ENCODE measurements around the gene HNF1B. TPM values are rescaled to one million over a fixed set of nuclear protein-coding genes. Genes with fewer than 3 reads are reported as not detected.

The HNF1B gene
- total RNA-seq, 1 experiment from 2014 or later = not detected

GRCh38 chr17:37643869-37644268, 101.0 kb downstream of the HNF1B start:
- TSS peak; percentile 68 for BruUV-seq (replicated peaks)
- peak in 1 of 2 experiments; percentile 6 for DNase-seq

DNA sequence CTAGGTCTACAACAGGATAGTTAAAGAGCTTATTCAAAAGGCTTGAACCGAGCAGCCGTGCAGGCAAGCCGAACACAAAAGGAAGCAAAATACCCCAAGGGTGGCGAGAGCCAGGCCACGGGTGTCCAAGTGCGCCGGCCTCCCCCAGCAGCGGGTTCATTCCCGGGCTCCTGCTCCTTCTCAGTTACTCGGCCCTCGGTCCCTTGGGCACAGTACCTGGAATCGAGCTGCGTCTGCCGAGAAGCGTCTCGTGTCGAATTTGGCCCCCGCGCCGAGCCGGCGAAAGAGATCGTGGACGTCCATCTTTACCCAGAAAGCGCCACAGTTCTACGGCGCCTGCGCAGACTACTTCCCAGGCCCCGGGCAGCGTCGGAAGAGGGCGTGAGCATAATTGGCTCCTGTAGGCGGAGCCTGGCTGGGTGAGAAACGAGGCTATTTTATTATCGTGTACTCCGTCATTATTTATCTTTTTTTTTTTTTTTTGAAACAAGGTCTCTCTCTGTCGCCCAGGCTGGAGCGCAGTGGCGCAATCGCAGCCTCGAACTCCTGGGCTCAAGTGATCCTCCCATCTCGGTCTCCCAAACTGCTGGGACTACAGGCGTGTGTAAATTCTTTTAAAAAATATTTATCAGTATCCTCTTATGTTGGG, 101.6 kb downstream of the HNF1B start, which contains the start of gene DDX52:
TSS of gene DDX52 (minus strand) at position 329 of the 649 bp plus-strand sequence. CDS start at position 303, 26 bp downstream.
- H2AFZ ChIP-seq = peak within 1 kb of the TSS; percentile 93
- no TSS peak for BruUV-seq (replicated peaks)

More at GRCh38 chr17:37643869-37644268, 101.0 kb downstream of the HNF1B start:
- H3K4me1 ChIP-seq (replicated peaks; ENCODE audit: insufficient read depth) = peaks cover 22% of the 10 kb centered on the region
- peak overlapping the region; percentile 75 for H2AFZ ChIP-seq
- H3K4me2 ChIP-seq = peak overlapping the region; percentile 90
- intact Hi-C loops (cut with micrococcal nuclease; ENCODE audit: unreplicated experiment) = loop anchor here (2.0 kb wide), 1 partner anchor 127 kb away; no protein-coding TSS in a partner anchor
- H3K36me3 ChIP-seq (ENCODE audit: low read depth) = 0 out of 2 replicates have a peak, but pooled peaks cover 9% of the 10 kb centered on the region
- H3K27ac ChIP-seq = 0 out of 2 replicates have a peak overlapping the region, but pooled peaks have one; percentile 25
- H3K27me3 ChIP-seq (ENCODE audit: insufficient read depth, low read depth) = no peaks in the 10 kb centered on the region
- peak overlapping the region; percentile 79; the same call in 1 of the 2 replicates for H3K4me3 ChIP-seq
- ChIA-PET POLR2A (ENCODE audit: unreplicated experiment) (interaction anchor here (0.6 kb wide), 2 partner anchors 34 to 56 kb away, joined by 3 to 4 read pairs; partner anchors contain the start of gene SYNRG), CTCF (no interaction called here)
- H3K9me2 ChIP-seq (ENCODE audit: insufficient read depth) = no peaks in the 10 kb centered on the region
- TF ChIP-seq, protein P1, sequence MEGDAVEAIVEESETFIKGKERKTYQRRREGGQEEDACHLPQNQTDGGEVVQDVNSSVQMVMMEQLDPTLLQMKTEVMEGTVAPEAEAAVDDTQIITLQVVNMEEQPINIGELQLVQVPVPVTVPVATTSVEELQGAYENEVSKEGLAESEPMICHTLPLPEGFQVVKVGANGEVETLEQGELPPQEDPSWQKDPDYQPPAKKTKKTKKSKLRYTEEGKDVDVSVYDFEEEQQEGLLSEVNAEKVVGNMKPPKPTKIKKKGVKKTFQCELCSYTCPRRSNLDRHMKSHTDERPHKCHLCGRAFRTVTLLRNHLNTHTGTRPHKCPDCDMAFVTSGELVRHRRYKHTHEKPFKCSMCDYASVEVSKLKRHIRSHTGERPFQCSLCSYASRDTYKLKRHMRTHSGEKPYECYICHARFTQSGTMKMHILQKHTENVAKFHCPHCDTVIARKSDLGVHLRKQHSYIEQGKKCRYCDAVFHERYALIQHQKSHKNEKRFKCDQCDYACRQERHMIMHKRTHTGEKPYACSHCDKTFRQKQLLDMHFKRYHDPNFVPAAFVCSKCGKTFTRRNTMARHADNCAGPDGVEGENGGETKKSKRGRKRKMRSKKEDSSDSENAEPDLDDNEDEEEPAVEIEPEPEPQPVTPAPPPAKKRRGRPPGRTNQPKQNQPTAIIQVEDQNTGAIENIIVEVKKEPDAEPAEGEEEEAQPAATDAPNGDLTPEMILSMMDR (conservative IDR thresholded peaks at IDR 0.05) = no peak
- TF ChIP-seq EZH2 (IDR thresholded peaks at IDR 0.05; ENCODE audit: low read depth) = no peak
- H4K20me1 ChIP-seq (ENCODE audit: insufficient read depth) = 0 out of 2 replicates have a peak, but pooled peaks cover 2% of the 10 kb centered on the region
- no peaks in the 10 kb centered on the region for H3F3A ChIP-seq (ENCODE audit: insufficient read depth, low read depth)
- no peaks in the 10 kb centered on the region for H3K9me3 ChIP-seq (ENCODE audit: insufficient read depth, low read depth)
- H3K79me2 ChIP-seq (ENCODE audit: low read depth) = peaks cover 33% of the 10 kb centered on the region

GRCh38 chr17:37642681-37643080, 102.2 kb downstream of the HNF1B start:
- no peaks in the 10 kb centered on the region for H3K9me2 ChIP-seq (ENCODE audit: insufficient read depth)
- TSS peak; percentile 75 for BruUV-seq (replicated peaks)
- peaks cover 40% of the 10 kb centered on the region for H3K79me2 ChIP-seq (ENCODE audit: low read depth)
- no peaks in the 10 kb centered on the region for H3F3A ChIP-seq (ENCODE audit: insufficient read depth, low read depth)
- H3K36me3 ChIP-seq (ENCODE audit: low read depth) = peaks cover 16% of the 10 kb centered on the region
- TF ChIP-seq, protein P1 (conservative IDR thresholded peaks at IDR 0.05) = no peak
- TF ChIP-seq EZH2 (IDR thresholded peaks at IDR 0.05; ENCODE audit: low read depth) = no peak
- peak overlapping the region; percentile 90 for H3K4me2 ChIP-seq
- H4K20me1 ChIP-seq (ENCODE audit: insufficient read depth) = 0 out of 2 replicates have a peak, but pooled peaks cover 4% of the 10 kb centered on the region
- peak overlapping the region; percentile 79 for H3K4me3 ChIP-seq
- peak in 1 of 2 experiments; percentile 60 for DNase-seq
- H3K4me1 ChIP-seq (replicated peaks; ENCODE audit: insufficient read depth) = peaks cover 15% of the 10 kb centered on the region
- peak overlapping the region; percentile 49 for H3K27ac ChIP-seq
- H2AFZ ChIP-seq = peak overlapping the region; percentile 93
- intact Hi-C loops (cut with micrococcal nuclease; ENCODE audit: unreplicated experiment) = loop anchor here (2.0 kb wide), 1 partner anchor 128 kb away; no protein-coding TSS in a partner anchor
- H3K9me3 ChIP-seq (ENCODE audit: insufficient read depth, low read depth) = no peaks in the 10 kb centered on the region
- ChIA-PET CTCF (no interaction called here), POLR2A (ENCODE audit: unreplicated experiment) (no interaction called here)
- no peaks in the 10 kb centered on the region for H3K27me3 ChIP-seq (ENCODE audit: insufficient read depth, low read depth)

More for the DNA sequence above, 101.6 kb downstream of the HNF1B start, which contains the start of gene DDX52:
- H3K27me3 ChIP-seq (ENCODE audit: insufficient read depth, low read depth) = no peaks in the 10 kb centered on the region
- H4K20me1 ChIP-seq (ENCODE audit: insufficient read depth) = 0 out of 2 replicates have a peak, but pooled peaks cover 4% of the 10 kb centered on the region
- peak within 1 kb of the TSS; percentile 79 for H3K4me3 ChIP-seq
- ChIA-PET POLR2A (ENCODE audit: unreplicated experiment) (interaction anchor here (0.6 kb wide), 2 partner anchors 57 to 153 kb away, joined by 3 to 4 read pairs; no protein-coding TSS in a partner anchor), CTCF (no interaction called here)
- H3K79me2 ChIP-seq (ENCODE audit: low read depth) = peaks cover 34% of the 10 kb centered on the region
- H3K27ac ChIP-seq = peak within 1 kb of the TSS; percentile 49
- TF ChIP-seq EZH2 (IDR thresholded peaks at IDR 0.05; ENCODE audit: low read depth) = no peak
- TF ChIP-seq, protein P1 (conservative IDR thresholded peaks at IDR 0.05) = no peak
- peaks cover 10% of the 10 kb centered on the region; the same call in 1 of the 2 replicates for H3K36me3 ChIP-seq (ENCODE audit: low read depth)
- H3K4me2 ChIP-seq = peak within 1 kb of the TSS; percentile 90
- DNase-seq = peak; percentile 84 to 85
- H3F3A ChIP-seq (ENCODE audit: insufficient read depth, low read depth) = no peaks in the 10 kb centered on the region
- no peaks in the 10 kb centered on the region for H3K9me3 ChIP-seq (ENCODE audit: insufficient read depth, low read depth)
- no peaks in the 10 kb centered on the region for H3K9me2 ChIP-seq (ENCODE audit: insufficient read depth)
- H3K4me1 ChIP-seq (replicated peaks; ENCODE audit: insufficient read depth) = peaks cover 16% of the 10 kb centered on the region
- intact Hi-C loops (cut with micrococcal nuclease; ENCODE audit: unreplicated experiment) = loop anchor here (2.0 kb wide), 1 partner anchor 128 kb away; no protein-coding TSS in a partner anchor
